ENCODE data around the gene GRIN1.

Gene GRIN1

DNA sequence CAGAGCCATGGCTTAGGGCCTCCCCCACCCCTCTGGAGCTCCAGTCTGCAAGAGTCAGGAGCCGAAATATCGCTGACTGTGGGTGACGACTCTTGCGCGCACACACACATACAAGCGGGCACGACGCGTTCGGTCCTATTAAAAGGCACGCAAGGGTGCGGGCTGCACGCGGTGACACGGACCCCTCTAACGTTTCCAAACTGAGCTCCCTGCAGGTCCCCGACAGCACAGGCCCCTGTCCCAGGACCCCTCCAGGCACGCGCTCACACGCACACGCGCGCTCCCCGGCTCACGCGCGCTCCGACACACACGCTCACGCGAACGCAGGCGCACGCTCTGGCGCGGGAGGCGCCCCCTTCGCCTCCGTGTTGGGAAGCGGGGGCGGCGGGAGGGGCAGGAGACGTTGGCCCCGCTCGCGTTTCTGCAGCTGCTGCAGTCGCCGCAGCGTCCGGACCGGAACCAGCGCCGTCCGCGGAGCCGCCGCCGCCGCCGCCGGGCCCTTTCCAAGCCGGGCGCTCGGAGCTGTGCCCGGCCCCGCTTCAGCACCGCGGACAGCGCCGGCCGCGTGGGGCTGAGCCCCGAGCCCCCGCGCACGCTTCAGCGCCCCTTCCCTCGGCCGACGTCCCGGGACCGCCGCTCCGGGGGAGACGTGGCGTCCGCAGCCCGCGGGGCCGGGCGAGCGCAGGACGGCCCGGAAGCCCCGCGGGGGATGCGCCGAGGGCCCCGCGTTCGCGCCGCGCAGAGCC is at the start of gene GRIN1:
Gene GRIN1 (plus strand): TSS at position 433 of the 746 bp plus-strand sequence. CDS start 333 bp downstream, outside the sequence.
- TF ChIP-seq, protein P1, sequence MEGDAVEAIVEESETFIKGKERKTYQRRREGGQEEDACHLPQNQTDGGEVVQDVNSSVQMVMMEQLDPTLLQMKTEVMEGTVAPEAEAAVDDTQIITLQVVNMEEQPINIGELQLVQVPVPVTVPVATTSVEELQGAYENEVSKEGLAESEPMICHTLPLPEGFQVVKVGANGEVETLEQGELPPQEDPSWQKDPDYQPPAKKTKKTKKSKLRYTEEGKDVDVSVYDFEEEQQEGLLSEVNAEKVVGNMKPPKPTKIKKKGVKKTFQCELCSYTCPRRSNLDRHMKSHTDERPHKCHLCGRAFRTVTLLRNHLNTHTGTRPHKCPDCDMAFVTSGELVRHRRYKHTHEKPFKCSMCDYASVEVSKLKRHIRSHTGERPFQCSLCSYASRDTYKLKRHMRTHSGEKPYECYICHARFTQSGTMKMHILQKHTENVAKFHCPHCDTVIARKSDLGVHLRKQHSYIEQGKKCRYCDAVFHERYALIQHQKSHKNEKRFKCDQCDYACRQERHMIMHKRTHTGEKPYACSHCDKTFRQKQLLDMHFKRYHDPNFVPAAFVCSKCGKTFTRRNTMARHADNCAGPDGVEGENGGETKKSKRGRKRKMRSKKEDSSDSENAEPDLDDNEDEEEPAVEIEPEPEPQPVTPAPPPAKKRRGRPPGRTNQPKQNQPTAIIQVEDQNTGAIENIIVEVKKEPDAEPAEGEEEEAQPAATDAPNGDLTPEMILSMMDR (IDR thresholded peaks at IDR 0.05; ENCODE audit: low read depth, low read length), result no peak
- TF ChIP-seq POLR2A (IDR thresholded peaks at IDR 0.05; ENCODE audit: extremely low read depth, insufficient read length), result no peak
- no peak for TF ChIP-seq MYC (IDR thresholded peaks at IDR 0.05; ENCODE audit: low read depth, low read length)
- TF ChIP-seq MAX (IDR thresholded peaks at IDR 0.05; ENCODE audit: low read depth, low read length), result no peak
- no peak for DNase-seq (ENCODE audit: low read depth)
- no peak within 1 kb of the TSS for H3K4me3 ChIP-seq (ENCODE audit: low read depth, low read length)

DNA sequence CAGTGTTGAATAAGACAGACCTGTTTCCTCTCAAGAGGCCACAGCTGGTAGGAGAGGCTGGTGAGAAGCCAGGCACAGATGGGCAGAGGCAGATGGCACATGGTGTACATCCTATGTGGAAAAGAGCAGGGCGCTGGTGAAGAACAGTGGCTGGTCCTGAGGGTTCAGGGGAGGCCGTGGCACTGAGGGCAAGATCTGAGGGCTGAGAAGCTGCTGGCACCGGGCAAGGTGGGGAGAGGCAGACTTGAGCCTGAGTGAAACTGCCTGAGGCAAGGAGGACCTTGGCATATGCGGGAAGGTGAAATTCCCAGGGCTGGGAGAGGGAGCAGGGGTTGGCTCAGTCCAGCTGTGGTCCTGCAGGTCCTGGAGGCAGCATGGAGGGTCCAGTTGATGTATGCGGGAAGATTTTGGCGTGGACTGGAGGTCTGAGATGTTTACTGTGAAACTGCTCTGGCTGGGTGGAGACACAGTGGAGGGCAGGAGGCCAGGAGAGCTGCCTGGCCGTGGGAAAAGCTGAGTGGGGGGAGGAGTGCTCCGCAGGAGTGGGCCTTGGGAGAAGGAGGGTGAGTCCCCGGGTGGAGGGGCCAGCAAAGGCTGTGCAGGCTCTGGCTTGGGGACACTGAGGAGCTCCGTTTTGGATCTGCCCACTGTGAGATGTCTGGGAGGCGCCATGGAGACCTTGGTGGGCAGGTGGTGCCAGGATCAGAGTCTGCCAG is 49.6 kb upstream of the GRIN1 start:
- no peak overlapping the region for H3K4me3 ChIP-seq (ENCODE audit: low read depth, low read length)
- no peak for DNase-seq (ENCODE audit: low read depth)
- TF ChIP-seq MYC (IDR thresholded peaks at IDR 0.05; ENCODE audit: low read depth, low read length) (no peak), MAX (IDR thresholded peaks at IDR 0.05; ENCODE audit: low read depth, low read length) (no peak), POLR2A (IDR thresholded peaks at IDR 0.05; ENCODE audit: extremely low read depth, insufficient read length) (no peak)
- TF ChIP-seq, protein P1 (IDR thresholded peaks at IDR 0.05; ENCODE audit: low read depth, low read length), result no peak

DNA sequence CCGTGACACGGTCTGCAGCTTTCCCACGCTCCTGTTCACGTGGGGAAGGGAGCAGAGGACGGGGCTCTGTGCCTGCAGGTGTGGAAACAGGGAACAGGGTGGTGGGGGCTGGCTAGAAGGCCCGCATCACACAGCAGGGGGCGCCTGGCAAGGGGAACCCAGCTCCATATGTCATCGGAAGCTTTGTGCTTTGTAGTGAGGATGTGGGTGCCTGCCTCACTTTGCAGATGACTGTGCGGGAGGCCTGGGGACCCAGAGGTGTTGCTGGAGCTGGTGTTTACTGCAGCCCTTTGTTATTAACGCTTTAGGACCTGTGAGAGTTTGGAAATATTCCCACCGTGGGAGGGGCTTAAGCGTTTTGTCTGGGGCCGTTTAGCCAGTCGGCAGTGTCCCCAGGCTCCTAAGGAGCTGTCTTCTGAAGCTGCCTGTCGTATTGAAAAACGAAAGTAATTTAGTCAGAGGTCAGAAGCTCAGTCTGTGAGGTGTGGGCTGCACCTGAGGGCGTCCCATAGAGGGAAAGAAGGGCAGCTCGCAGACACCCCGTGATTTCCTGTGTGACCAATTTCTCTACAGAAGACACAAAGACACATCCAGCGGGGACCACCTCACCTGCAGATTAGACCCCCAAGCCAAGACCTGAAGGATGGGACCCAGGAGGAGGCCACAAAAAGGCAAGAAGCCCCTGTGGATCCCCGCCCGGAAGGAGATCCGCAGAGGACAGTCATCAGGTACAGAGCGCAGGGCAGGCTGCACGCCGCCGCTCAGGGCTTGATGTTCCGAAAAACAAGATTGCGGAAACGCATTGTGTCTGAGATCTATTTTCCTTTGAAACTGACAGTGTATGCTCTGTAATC is 43.1 kb upstream of the GRIN1 start:
- TF ChIP-seq MAX (IDR thresholded peaks at IDR 0.05; ENCODE audit: low read depth, low read length), result peak; percentile 56; the same call in 1 of the 2 replicates
- TF ChIP-seq MYC (IDR thresholded peaks at IDR 0.05; ENCODE audit: low read depth, low read length), result no peak
- TF ChIP-seq, protein P1 (IDR thresholded peaks at IDR 0.05; ENCODE audit: low read depth, low read length), result peak; percentile 22
- TF ChIP-seq POLR2A (IDR thresholded peaks at IDR 0.05; ENCODE audit: extremely low read depth, insufficient read length), result no peak
- H3K4me3 ChIP-seq (ENCODE audit: low read depth, low read length), result peak overlapping the region; percentile 36
- DNase-seq (ENCODE audit: low read depth), result peak; percentile 74

DNA sequence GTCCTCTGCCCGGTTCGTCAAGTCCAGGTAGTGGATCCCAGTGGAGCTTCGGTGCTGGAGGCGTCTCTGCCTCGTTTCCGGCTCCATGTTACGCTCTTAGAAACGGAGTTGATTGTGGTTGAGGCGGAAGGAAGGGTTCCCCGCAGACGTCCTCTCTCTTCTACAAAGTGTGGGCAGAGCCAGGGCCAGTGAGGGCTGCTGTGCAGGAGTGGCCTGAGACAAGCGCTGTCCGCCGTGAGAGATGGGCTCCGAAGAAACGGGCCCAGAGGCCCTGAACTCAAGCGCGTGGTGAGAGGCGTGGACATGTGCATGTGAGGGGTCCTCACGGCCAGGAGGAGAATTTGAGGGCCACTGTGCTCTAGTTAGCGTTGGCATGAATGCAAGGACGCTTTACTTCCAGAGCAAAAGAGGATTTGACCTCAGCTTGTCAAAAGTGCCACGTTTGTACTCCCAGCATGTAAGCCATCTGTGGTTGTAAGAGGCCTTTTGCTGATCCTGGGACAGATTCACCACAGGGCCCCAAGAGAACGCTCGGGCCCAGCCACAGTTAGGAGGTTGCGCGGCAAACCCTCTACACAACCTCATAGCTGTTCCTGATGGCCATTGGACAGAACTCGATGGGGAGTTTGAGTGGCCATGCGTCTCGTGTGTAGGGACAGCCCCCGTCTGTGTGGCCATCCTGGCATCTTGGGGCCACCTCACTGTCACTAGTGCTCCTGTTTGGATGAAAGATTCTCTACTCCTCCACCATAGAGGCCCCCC is 42.0 kb upstream of the GRIN1 start:
- TF ChIP-seq MAX (IDR thresholded peaks at IDR 0.05; ENCODE audit: low read depth, low read length) (no peak; the same call in 1 of the 2 replicates), POLR2A (IDR thresholded peaks at IDR 0.05; ENCODE audit: extremely low read depth, insufficient read length) (no peak), MYC (IDR thresholded peaks at IDR 0.05; ENCODE audit: low read depth, low read length) (peak; percentile 60)
- TF ChIP-seq, protein P1 (IDR thresholded peaks at IDR 0.05; ENCODE audit: low read depth, low read length), result no peak
- peak; percentile 75 for DNase-seq (ENCODE audit: low read depth)

More for the DNA sequence above, 42.0 kb upstream of the GRIN1 start:
- H3K4me3 ChIP-seq (ENCODE audit: low read depth, low read length), result peak overlapping the region; percentile 36

Data from NB4 (cell line).